ENCODE results near the gene GPR161.

The GPR161 gene

DNA sequence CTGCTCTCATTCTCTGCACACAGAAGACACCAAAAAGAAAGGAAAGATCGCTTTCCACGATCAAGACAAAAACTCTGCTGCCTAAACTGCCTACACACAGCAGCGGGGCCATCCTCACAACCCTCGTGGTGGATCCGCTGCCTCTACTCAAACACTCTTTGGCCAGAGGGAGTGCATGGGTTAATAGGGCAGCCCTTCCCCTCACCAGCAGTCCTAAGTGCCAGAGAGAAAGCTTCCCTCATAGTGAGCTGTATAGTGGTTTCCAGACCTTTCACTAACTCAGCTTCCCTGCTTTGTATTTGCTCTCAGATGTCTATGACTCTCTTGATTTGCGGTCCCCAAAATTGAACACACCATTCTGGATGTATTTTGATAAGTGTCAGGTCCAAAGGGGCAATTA lies 30.9 kb downstream of the GPR161 start:
- no peaks in the 10 kb centered on the region for H4K20me1 ChIP-seq (ENCODE audit: insufficient read depth, low read length, poor library complexity, severe bottlenecking)
- no peaks in the 10 kb centered on the region for H3K4me1 ChIP-seq (ENCODE audit: insufficient read depth, low read length, poor library complexity, severe bottlenecking)
- H2AFZ ChIP-seq (ENCODE audit: low read length), result no peak overlapping the region
- H3K9me2 ChIP-seq (replicated peaks; ENCODE audit: low read depth, low read length), result no peaks in the 10 kb centered on the region
- no peaks in the 10 kb centered on the region for H3F3A ChIP-seq (ENCODE audit: low read depth)
- no peaks in the 10 kb centered on the region for H3K9me3 ChIP-seq (ENCODE audit: insufficient read depth, low read depth, low read length)
- H3K4me3 ChIP-seq (ENCODE audit: low read length, poor library complexity, severe bottlenecking), result no peak overlapping the region
- H3K27me3 ChIP-seq (ENCODE audit: insufficient read depth, low read length, poor library complexity, severe bottlenecking), result no peaks in the 10 kb centered on the region
- H3K36me3 ChIP-seq (ENCODE audit: insufficient read depth, low read length), result no peaks in the 10 kb centered on the region
- TF ChIP-seq EZH2phosphoT487 (IDR thresholded peaks at IDR 0.05; ENCODE audit: borderline replicate concordance) (no peak), CTCF (conservative IDR thresholded peaks at IDR 0.05; ENCODE audit: low read length) (no peak)
- H3K79me2 ChIP-seq (ENCODE audit: insufficient read depth, low read length), result no peaks in the 10 kb centered on the region
- H3K4me2 ChIP-seq (ENCODE audit: low read depth, low read length, poor library complexity, severe bottlenecking), result no peak overlapping the region
- no peak overlapping the region for H3K9ac ChIP-seq (ENCODE audit: low read depth, low read length, poor library complexity, severe bottlenecking)

DNA sequence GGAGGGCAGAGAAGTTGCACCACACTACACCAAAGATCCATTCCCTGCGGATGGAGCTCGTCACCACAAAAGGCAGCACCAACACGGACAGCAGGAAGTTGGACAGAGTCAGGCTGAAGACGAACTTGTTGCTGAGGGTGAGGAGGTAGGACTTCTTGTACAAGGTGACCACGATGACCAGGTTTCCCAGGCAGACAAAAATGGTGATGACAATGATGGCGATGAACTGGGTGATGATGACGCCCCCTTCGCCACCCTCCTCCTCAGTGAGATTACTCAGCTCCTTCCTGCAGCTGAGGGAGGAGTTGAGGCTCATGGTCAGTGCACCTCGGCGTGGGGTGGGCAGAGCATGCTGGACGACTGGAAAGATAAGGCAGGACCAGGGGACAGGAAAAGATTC lies 32.2 kb downstream of the GPR161 start:
- H3K4me1 ChIP-seq (ENCODE audit: insufficient read depth, low read length, poor library complexity, severe bottlenecking), result no peaks in the 10 kb centered on the region
- H3K9me2 ChIP-seq (replicated peaks; ENCODE audit: low read depth, low read length), result no peaks in the 10 kb centered on the region
- no peak overlapping the region for H3K4me2 ChIP-seq (ENCODE audit: low read depth, low read length, poor library complexity, severe bottlenecking)
- no peaks in the 10 kb centered on the region for H4K20me1 ChIP-seq (ENCODE audit: insufficient read depth, low read length, poor library complexity, severe bottlenecking)
- no peak overlapping the region for H3K9ac ChIP-seq (ENCODE audit: low read depth, low read length, poor library complexity, severe bottlenecking)
- H2AFZ ChIP-seq (ENCODE audit: low read length), result no peak overlapping the region
- no peak overlapping the region for H3K4me3 ChIP-seq (ENCODE audit: low read length, poor library complexity, severe bottlenecking)
- TF ChIP-seq CTCF (conservative IDR thresholded peaks at IDR 0.05; ENCODE audit: low read length), result no peak
- TF ChIP-seq EZH2phosphoT487 (IDR thresholded peaks at IDR 0.05; ENCODE audit: borderline replicate concordance), result no peak
- H3K36me3 ChIP-seq (ENCODE audit: insufficient read depth, low read length), result no peaks in the 10 kb centered on the region
- no peaks in the 10 kb centered on the region for H3F3A ChIP-seq (ENCODE audit: low read depth)
- no peaks in the 10 kb centered on the region for H3K9me3 ChIP-seq (ENCODE audit: insufficient read depth, low read depth, low read length)
- no peaks in the 10 kb centered on the region for H3K27me3 ChIP-seq (ENCODE audit: insufficient read depth, low read length, poor library complexity, severe bottlenecking)
- no peaks in the 10 kb centered on the region for H3K79me2 ChIP-seq (ENCODE audit: insufficient read depth, low read length)

DNA sequence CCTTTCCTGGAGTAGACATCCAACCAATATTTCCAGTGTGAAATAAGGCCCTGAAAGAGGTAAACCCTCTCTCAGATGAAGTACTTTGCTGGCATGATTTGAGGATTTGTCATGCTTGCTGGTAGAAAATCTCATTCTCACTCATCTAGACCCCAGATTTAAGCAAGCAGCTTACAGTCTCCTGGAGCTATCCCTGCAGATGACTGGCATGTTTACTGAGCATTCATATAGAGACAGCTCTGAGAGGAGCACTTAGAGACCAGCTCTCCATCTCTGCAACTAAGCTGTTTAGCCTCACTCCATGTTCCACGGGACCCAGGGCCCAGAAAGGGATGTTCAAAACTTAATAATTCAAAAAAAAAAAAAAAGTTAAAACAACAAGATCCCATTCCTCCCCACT lies 34.2 kb downstream of the GPR161 start:
- Histone ChIP-seq H3K4me2 (ENCODE audit: low read depth, low read length, poor library complexity, severe bottlenecking) (no peak overlapping the region), H4K20me1 (ENCODE audit: insufficient read depth, low read length, poor library complexity, severe bottlenecking) (no peaks in the 10 kb centered on the region), H3K4me1 (ENCODE audit: insufficient read depth, low read length, poor library complexity, severe bottlenecking) (no peaks in the 10 kb centered on the region), H3K36me3 (ENCODE audit: insufficient read depth, low read length) (no peaks in the 10 kb centered on the region), H3K9me3 (ENCODE audit: insufficient read depth, low read depth, low read length) (no peaks in the 10 kb centered on the region), H3K9ac (ENCODE audit: low read depth, low read length, poor library complexity, severe bottlenecking) (no peak overlapping the region), H3K4me3 (ENCODE audit: low read length, poor library complexity, severe bottlenecking) (no peak overlapping the region), H2AFZ (ENCODE audit: low read length) (no peak overlapping the region), H3K9me2 (replicated peaks; ENCODE audit: low read depth, low read length) (no peaks in the 10 kb centered on the region), H3K79me2 (ENCODE audit: insufficient read depth, low read length) (no peaks in the 10 kb centered on the region), H3K27me3 (ENCODE audit: insufficient read depth, low read length, poor library complexity, severe bottlenecking) (no peaks in the 10 kb centered on the region), H3F3A (ENCODE audit: low read depth) (no peaks in the 10 kb centered on the region)
- no peak for TF ChIP-seq CTCF (conservative IDR thresholded peaks at IDR 0.05; ENCODE audit: low read length)
- no peak for TF ChIP-seq EZH2phosphoT487 (IDR thresholded peaks at IDR 0.05; ENCODE audit: borderline replicate concordance)
